Measurements from ENCODE around the gene GRM1.

The GRM1 gene

DNA sequence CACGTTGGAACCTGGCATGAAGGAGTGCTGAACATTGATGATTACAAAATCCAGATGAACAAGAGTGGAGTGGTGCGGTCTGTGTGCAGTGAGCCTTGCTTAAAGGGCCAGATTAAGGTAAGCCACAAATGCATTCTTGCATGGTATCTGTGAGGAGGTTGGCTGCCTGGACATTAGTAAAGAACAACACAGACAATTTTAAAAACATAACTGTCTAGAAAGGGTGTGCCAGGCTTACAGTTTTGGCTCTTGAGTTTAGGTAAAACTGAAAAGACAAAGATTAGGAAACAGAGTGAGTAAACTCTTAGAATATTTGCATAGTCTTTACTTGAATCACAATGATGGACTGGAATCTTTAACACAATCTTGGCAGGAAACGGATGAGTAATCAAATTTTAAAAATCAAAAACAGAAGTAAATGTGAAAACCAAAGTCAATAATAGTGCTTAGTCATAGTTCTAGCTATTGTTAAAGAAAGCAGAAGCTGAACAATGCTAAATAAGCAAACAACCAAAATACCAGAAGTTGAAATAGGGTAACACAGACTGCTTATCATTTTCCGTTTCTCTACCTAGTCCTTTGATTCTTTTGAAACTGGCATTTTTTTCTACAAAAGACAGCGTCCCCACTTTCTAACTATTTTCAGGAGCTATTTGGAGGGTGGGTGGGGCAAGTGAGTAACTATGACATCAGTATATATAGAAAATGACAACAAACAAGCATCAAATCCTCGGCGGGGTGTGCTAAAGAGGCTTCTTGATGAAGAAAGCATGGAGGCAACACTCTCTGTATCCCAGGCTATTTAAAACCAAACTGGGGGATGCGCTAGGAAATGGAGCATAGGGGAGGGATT, 328.9 kb downstream of the GRM1 start:
- H3K4me3 ChIP-seq (ENCODE audit: control insufficient read depth, low read depth, low read length), result peak overlapping the region; percentile 33
- DNase-seq (ENCODE audit: low read depth), result peak; percentile 94
- TF ChIP-seq, protein P1, sequence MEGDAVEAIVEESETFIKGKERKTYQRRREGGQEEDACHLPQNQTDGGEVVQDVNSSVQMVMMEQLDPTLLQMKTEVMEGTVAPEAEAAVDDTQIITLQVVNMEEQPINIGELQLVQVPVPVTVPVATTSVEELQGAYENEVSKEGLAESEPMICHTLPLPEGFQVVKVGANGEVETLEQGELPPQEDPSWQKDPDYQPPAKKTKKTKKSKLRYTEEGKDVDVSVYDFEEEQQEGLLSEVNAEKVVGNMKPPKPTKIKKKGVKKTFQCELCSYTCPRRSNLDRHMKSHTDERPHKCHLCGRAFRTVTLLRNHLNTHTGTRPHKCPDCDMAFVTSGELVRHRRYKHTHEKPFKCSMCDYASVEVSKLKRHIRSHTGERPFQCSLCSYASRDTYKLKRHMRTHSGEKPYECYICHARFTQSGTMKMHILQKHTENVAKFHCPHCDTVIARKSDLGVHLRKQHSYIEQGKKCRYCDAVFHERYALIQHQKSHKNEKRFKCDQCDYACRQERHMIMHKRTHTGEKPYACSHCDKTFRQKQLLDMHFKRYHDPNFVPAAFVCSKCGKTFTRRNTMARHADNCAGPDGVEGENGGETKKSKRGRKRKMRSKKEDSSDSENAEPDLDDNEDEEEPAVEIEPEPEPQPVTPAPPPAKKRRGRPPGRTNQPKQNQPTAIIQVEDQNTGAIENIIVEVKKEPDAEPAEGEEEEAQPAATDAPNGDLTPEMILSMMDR (conservative IDR thresholded peaks at IDR 0.05; ENCODE audit: control insufficient read depth, insufficient read depth, low read depth, low read length), result no peak

DNA sequence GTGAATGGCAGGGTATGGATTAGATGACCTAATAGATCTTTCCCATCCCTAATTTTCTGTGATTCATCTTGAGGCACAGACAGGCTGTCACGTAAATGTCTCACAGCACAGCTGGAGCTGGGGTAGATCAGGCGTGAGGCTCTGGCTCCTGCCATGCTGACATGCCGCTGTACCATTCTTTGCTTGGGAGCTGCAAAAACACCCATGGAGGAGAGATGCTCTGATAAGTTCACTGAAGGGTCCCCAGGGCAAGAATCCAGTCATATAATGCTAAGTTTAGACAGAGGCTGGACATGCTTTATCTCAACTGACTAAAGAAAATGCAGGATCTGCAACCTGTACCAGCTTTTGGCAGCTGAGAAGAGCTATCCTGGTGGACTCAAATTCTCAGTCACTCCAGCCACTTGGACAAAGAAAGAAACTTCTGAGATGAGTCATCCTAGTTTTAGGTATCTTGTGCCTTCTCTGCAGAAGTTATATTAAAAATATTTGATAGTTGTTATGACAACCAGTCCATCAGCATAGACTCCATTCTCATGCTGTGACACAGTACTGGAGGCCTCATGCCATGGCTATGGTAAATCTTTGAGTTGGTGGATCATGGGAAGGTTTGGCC, 329.7 kb downstream of the GRM1 start:
- DNase-seq (ENCODE audit: low read depth), result peak; percentile 69
- TF ChIP-seq, protein P1 (conservative IDR thresholded peaks at IDR 0.05; ENCODE audit: control insufficient read depth, insufficient read depth, low read depth, low read length), result no peak
- peak overlapping the region; percentile 33 for H3K4me3 ChIP-seq (ENCODE audit: control insufficient read depth, low read depth, low read length)

DNA sequence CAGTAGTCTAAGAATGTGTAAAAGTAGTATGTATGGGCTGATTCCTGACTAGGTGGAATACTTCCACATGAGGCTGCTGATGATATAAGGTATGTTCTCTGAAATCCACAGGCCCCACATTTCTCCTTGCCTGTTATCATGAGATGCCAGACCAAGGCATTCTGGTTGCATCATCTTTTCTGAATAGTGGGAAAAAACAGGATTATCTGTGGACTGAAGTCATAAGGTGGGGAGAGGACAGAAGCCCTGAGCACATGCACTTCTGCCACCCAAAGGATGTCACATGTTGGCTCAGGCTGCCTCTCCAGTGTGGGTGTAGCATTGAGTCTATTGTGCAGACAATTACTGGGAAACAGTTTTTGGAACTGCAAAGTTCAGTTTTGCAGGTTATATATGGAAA, 330.3 kb downstream of the GRM1 start:
- no peak overlapping the region for H3K4me3 ChIP-seq (ENCODE audit: control insufficient read depth, low read depth, low read length)
- TF ChIP-seq, protein P1 (conservative IDR thresholded peaks at IDR 0.05; ENCODE audit: control insufficient read depth, insufficient read depth, low read depth, low read length), result no peak
- no peak for DNase-seq (ENCODE audit: low read depth)

DNA sequence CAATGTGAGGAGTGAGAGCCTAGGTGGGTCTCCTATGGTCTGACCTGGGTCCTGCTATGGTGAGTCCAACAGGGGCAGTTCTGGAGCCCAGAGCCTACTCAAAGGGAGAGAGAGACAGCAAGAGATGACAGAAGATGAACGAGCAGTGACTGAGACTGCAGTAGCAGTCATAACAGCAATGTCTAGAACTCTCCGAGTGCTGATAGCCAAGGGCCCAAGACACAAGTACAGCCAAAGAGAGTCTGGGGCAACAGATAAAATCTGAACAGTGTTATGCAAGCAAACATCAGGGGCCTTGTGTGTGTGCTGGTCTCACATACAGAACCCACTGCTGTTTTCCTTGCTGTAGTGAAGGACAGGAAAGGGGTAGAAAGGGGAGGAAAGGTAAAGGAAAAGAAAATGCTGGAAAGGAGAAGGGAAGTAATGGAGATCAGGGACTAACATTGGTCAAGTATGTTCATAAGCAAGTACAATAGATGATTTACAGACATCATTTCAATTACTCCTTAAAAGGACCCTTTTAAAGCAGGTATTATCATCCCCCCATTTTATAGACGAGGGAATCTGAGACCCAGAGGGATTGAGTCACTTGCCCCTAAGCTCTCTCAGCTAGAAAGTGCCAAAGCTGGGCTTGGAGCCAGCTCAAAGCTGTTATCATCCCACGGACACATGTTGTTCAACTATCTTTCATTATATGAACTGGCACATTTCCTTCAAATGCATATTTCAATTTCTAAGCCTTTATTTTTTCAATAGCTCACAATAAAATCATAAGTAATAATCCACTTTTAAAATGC, 332.5 kb downstream of the GRM1 start:
- TF ChIP-seq, protein P1 (conservative IDR thresholded peaks at IDR 0.05; ENCODE audit: control insufficient read depth, insufficient read depth, low read depth, low read length), result no peak
- no peak overlapping the region for H3K4me3 ChIP-seq (ENCODE audit: control insufficient read depth, low read depth, low read length)
- peak; percentile 74 for DNase-seq (ENCODE audit: low read depth)

DNA sequence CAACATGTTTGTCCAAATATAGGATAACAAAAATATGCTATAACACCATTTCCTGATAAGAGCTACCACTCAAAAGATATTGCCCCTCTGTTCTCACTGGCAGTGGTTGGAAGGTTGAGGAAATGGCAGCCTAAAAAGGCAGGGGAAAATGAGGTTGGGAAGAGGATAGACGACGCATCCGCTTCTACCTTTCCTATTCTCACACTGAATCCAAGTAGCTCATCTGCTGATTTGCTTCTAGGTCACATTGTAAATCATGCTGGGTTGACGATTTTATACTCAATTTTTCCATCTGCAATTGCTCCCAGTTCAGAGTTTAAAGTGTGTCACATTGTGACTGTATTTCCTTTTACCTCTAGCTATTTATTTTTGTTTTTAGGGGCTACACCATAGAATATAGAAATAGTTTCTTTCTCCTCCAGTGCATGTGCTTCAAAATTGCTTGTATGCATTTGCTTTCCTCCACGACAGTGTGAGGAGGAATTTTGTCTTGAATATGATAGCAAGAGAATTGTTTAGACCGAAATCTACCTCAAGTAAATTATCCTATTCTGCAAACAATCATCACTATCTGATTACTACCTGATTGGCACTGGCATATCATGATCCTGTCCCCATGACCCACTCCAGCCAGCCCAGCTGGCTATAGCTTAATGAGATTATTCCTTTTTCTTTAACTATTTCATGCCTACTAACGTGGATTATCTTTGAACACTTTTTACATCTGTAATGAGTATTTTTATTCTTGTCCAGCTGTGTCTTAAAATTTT, 335.2 kb downstream of the GRM1 start:
- TF ChIP-seq, protein P1 (conservative IDR thresholded peaks at IDR 0.05; ENCODE audit: control insufficient read depth, insufficient read depth, low read depth, low read length), result no peak
- no peak overlapping the region for H3K4me3 ChIP-seq (ENCODE audit: control insufficient read depth, low read depth, low read length)
- no peak for DNase-seq (ENCODE audit: low read depth)
